Neural progenitor cell (in vitro differentiated cells): Measurements from ENCODE around the gene C22orf39. TPM values are rescaled to one million over a fixed set of nuclear protein-coding genes. Genes with fewer than 3 reads are reported as not detected.

Source experiments
- DNase-seq: peaks from one replicate; pipeline ENCODE4 v3.0.0-alpha.2; 2016; ENCODE audit warnings: low spot score
- H2AFZ ChIP-seq: fragments of 200-600 bp; sonication (generic); replicated peaks from 2 replicates; pipeline ENCODE4 v1.6.1; 2016; ENCODE audit warnings: antibody characterized with exemption
- H3F3A ChIP-seq: fragments of 200-600 bp; sonication (generic); 2 replicates; pipeline ENCODE4 v1.6.1; 2016; ENCODE audit warnings: antibody characterized with exemption, low read depth
- H3K27ac ChIP-seq: fragments of 200-600 bp; sonication (generic); 2 replicates; pipeline ENCODE4 v1.5.1; 2016; ENCODE audit warnings: mild to moderate bottlenecking
- H3K27me3 ChIP-seq: fragments of 200-600 bp; sonication (generic); 2 replicates; pipeline ENCODE4 v1.6.1; 2016; ENCODE audit warnings: mild to moderate bottlenecking, moderate library complexity
- H3K36me3 ChIP-seq: fragments of 200-600 bp; sonication (generic); 2 replicates; pipeline ENCODE4 v1.5.1; 2016
- H3K4me1 ChIP-seq: fragments of 200-600 bp; sonication (generic); 2 replicates; pipeline ENCODE4 v1.6.1; 2016; ENCODE audit warnings: mixed run types
- H3K4me2 ChIP-seq: fragments of 200-600 bp; sonication (generic); 2 replicates; pipeline ENCODE4 v1.6.1; 2016
- H3K4me3 ChIP-seq: fragments of 200-600 bp; sonication (generic); 2 replicates; pipeline ENCODE4 v1.5.1; 2016
- H3K79me2 ChIP-seq: fragments of 200-600 bp; sonication (generic); 2 replicates; pipeline ENCODE4 v1.6.1; 2016; ENCODE audit warnings: low read depth
- H3K9ac ChIP-seq: fragments of 200-600 bp; sonication (generic); 2 replicates; pipeline ENCODE4 v1.6.1; 2016
- H3K9me3 ChIP-seq: fragments of 200-600 bp; sonication (generic); 2 replicates; pipeline ENCODE4 v1.5.1; 2016; ENCODE audit warnings: low read depth
- H4K20me1 ChIP-seq: fragments of 200-600 bp; sonication (generic); 2 replicates; pipeline ENCODE4 v1.6.1; 2016; ENCODE audit warnings: low read depth
- H3K27ac Mint-ChIP-seq: 3 replicates; pipeline ENCODE4 v1.8.0; 2021; ENCODE audit warnings: mixed read lengths
- H3K27me3 Mint-ChIP-seq: 2 replicates; pipeline ENCODE4 v1.8.0; 2022; ENCODE audit warnings: low read depth, mild to moderate bottlenecking, inconsistent platforms, moderate library complexity, mixed read lengths; ENCODE audit not compliant: insufficient read depth
- H3K36me3 Mint-ChIP-seq: 3 replicates; pipeline ENCODE4 v1.8.0; 2021; ENCODE audit warnings: mixed read lengths
- H3K4me1 Mint-ChIP-seq: 3 replicates; pipeline ENCODE4 v1.8.0; 2021; ENCODE audit warnings: mixed read lengths
- H3K4me3 Mint-ChIP-seq: 3 replicates; pipeline ENCODE4 v1.8.0; 2021; ENCODE audit warnings: mild to moderate bottlenecking, moderate library complexity, mixed read lengths
- H3K9me3 Mint-ChIP-seq: 3 replicates; pipeline ENCODE4 v1.8.0; 2020; ENCODE audit warnings: mixed read lengths
- CTCF ChIP-seq: fragments of 200-600 bp; sonication (generic); IDR thresholded peaks from 2 replicates; pipeline ENCODE4 v1.5.1; 2017; ENCODE audit warnings: antibody characterized with exemption, mild to moderate bottlenecking
- EZH2 ChIP-seq: fragments of 200-600 bp; sonication (generic); IDR thresholded peaks from 2 replicates; pipeline ENCODE4 v1.6.1; 2017; ENCODE audit warnings: antibody characterized with exemption, mild to moderate bottlenecking, moderate library complexity
- EZH2phosphoT487 ChIP-seq: fragments of 200-600 bp; sonication (generic); IDR thresholded peaks from 2 replicates; pipeline ENCODE4 v1.6.1; 2017; ENCODE audit warnings: antibody characterized with exemption
- total RNA-seq: library from RNA; depleted of rRNA; stranded (reverse); fragments of >200 nt; gene quantifications from 2 replicates; pipeline ENCODE4 v1.2.3, GENCODE V29; 2015; ENCODE audit warnings: low replicate concordance

Gene C22orf39
- total RNA-seq, 1 donor from 2014 or later = 49.5 TPM

GRCh38 chr22:19405652-19406051 lies 41.9 kb downstream of the C22orf39 start:
- no peaks in the 10 kb centered on the region for H3K27me3 ChIP-seq
- no peak overlapping the region for H3K4me3 ChIP-seq
- no peaks in the 10 kb centered on the region for H3K9me3 ChIP-seq
- Mint-ChIP-seq H3K9me3 (no peaks in the 10 kb centered on the region), H3K27ac (no peak overlapping the region), H3K4me1 (no peaks in the 10 kb centered on the region), H3K36me3 (peaks cover 28% of the 10 kb centered on the region), H3K4me3 (no peak overlapping the region), H3K27me3 (no peaks in the 10 kb centered on the region)
- no peak overlapping the region for H3K27ac ChIP-seq
- H3K79me2 ChIP-seq = peaks cover 3% of the 10 kb centered on the region
- H3K9ac ChIP-seq = no peak overlapping the region
- peaks cover 10% of the 10 kb centered on the region for H3K36me3 ChIP-seq
- TF ChIP-seq EZH2 (no peak), CTCF (no peak), EZH2phosphoT487 (no peak)
- no peaks in the 10 kb centered on the region for H3F3A ChIP-seq
- H3K4me1 ChIP-seq = no peaks in the 10 kb centered on the region
- no peak overlapping the region for H3K4me2 ChIP-seq
- peaks cover 13% of the 10 kb centered on the region for H4K20me1 ChIP-seq
- H2AFZ ChIP-seq = no peak overlapping the region
- no peak for DNase-seq

- Histone ChIP-seq H3K9me3 (no peaks in the 10 kb centered on the region), H3K79me2 (no peaks in the 10 kb centered on the region), H3K4me3 (no peak overlapping the region), H3K4me2 (no peak overlapping the region), H4K20me1 (peaks cover 9% of the 10 kb centered on the region), H3K9ac (no peak overlapping the region), H3K36me3 (peaks cover 10% of the 10 kb centered on the region), H3F3A (no peaks in the 10 kb centered on the region), H3K27ac (no peak overlapping the region), H3K27me3 (no peaks in the 10 kb centered on the region), H3K4me1 (no peaks in the 10 kb centered on the region), H2AFZ (no peak overlapping the region)
- no peaks in the 10 kb centered on the region for H3K9me3 Mint-ChIP-seq
- no peak overlapping the region for H3K4me3 Mint-ChIP-seq
- peaks cover 31% of the 10 kb centered on the region for H3K36me3 Mint-ChIP-seq
- no peak for DNase-seq
- TF ChIP-seq EZH2 (no peak), CTCF (no peak), EZH2phosphoT487 (no peak)
- no peak overlapping the region for H3K27ac Mint-ChIP-seq
- no peaks in the 10 kb centered on the region for H3K4me1 Mint-ChIP-seq
- H3K27me3 Mint-ChIP-seq = no peaks in the 10 kb centered on the region
Measured at GRCh38 chr22:19405133-19405532, 42.4 kb downstream of the C22orf39 start.

- Histone ChIP-seq H3K4me1 (no peaks in the 10 kb centered on the region), H3K27ac (no peak overlapping the region), H2AFZ (no peak overlapping the region), H3F3A (no peaks in the 10 kb centered on the region), H3K9ac (no peak overlapping the region), H3K4me3 (no peak overlapping the region), H3K27me3 (no peaks in the 10 kb centered on the region), H3K9me3 (no peaks in the 10 kb centered on the region), H4K20me1 (peaks cover 4% of the 10 kb centered on the region), H3K36me3 (peaks cover 10% of the 10 kb centered on the region), H3K79me2 (no peaks in the 10 kb centered on the region), H3K4me2 (no peak overlapping the region)
- H3K4me3 Mint-ChIP-seq = no peak overlapping the region
- H3K4me1 Mint-ChIP-seq = no peaks in the 10 kb centered on the region
- no peak overlapping the region for H3K27ac Mint-ChIP-seq
- no peak for TF ChIP-seq EZH2
- no peaks in the 10 kb centered on the region for H3K27me3 Mint-ChIP-seq
- H3K36me3 Mint-ChIP-seq = peaks cover 29% of the 10 kb centered on the region
- DNase-seq = no peak
- no peaks in the 10 kb centered on the region for H3K9me3 Mint-ChIP-seq
Measured at GRCh38 chr22:19404676-19405075, 42.8 kb downstream of the C22orf39 start.

GRCh38 chr22:19402642-19403191 lies 44.8 kb downstream of the C22orf39 start:
- peaks cover 10% of the 10 kb centered on the region for H3K36me3 ChIP-seq
- no peaks in the 10 kb centered on the region for H4K20me1 ChIP-seq
- no peaks in the 10 kb centered on the region for H3K4me1 ChIP-seq
- no peaks in the 10 kb centered on the region for H3K27me3 ChIP-seq
- TF ChIP-seq EZH2 (no peak), CTCF (no peak), EZH2phosphoT487 (no peak)
- H3K9me3 ChIP-seq = no peaks in the 10 kb centered on the region
- H3K4me3 ChIP-seq = no peak overlapping the region
- H3K27ac ChIP-seq = no peak overlapping the region
- Mint-ChIP-seq H3K27me3 (no peaks in the 10 kb centered on the region), H3K36me3 (peaks cover 27% of the 10 kb centered on the region), H3K4me3 (no peak overlapping the region), H3K9me3 (no peaks in the 10 kb centered on the region), H3K4me1 (no peaks in the 10 kb centered on the region), H3K27ac (no peak overlapping the region)
- H3K9ac ChIP-seq = no peak overlapping the region
- H3F3A ChIP-seq = no peaks in the 10 kb centered on the region
- H3K4me2 ChIP-seq = no peak overlapping the region
- H3K79me2 ChIP-seq = no peaks in the 10 kb centered on the region
- DNase-seq = no peak
- no peak overlapping the region for H2AFZ ChIP-seq
